ENCODE results near the gene BIRC5. TPM values are rescaled to one million over a fixed set of nuclear protein-coding genes. Genes with fewer than 3 reads are reported as not detected.

The BIRC5 gene
- total RNA-seq, 2 donors from 2014 or later: 15.2 to 77.1 TPM

DNA sequence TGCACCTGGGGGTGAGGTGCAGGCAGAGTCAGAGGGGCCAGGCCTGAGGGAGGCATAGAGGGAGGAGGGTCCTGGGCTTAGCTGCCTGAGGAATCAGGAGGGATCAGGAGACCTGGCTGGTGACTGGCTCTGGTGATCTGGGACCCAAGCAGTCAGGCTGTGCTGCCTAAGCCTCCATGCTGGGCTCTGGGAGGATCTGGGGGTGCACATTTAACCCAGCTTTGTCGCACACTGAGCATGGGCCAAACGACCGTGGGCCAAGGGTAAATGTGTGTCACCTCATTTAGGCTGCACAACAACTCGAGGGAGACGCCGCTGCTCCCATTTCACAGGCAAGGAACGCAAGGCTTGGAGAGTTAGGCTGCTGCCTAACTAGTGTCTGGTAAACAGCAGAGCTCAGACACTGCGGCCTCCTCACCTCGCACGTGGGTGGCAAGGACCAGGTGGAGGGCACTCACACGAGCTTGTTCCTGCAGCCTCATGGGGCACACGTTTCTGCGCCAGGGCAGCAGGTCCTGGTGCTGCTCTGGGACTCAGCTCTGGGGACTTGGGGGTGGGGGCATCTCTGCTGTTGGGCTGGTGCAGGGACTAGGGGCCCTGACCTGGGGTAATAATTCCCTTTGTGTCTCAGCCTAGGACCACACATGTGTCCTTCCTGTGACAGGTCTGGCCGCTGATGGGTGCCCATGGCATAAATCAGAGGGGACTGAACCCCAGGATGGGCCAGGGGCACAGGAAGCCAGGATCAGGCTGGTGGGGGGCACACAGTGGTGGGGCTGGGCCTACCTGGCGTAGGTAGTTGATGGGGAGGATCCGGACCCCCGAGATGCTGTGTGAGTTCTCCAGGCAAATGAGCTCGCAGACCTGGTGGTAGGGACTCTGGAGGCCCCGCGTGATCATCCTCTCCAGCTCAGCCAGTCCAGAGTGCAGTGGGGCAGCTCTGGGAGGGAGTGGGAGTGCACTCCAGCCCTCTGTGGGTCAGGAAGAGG is 36.1 kb downstream of the BIRC5 start:
- intact Hi-C loops (cut with DNase I): loop anchor here (2.0 kb wide), 1 partner anchor 137 kb away; no protein-coding TSS in a partner anchor
- Histone ChIP-seq H3K27me3 (no peaks in the 10 kb centered on the region), H3K36me3 (no peaks in the 10 kb centered on the region), H3K4me1 (peaks cover 12% of the 10 kb centered on the region), H3K27ac (no peak overlapping the region), H3K9me3 (no peaks in the 10 kb centered on the region), H3K9ac (ENCODE audit: low read depth in 2 of 2, low read length in 2 of 2) (peak overlapping the region in 1 of 2 donors; percentile 59), H3K4me3 (no peak overlapping the region)
- TF ChIP-seq, protein P1, sequence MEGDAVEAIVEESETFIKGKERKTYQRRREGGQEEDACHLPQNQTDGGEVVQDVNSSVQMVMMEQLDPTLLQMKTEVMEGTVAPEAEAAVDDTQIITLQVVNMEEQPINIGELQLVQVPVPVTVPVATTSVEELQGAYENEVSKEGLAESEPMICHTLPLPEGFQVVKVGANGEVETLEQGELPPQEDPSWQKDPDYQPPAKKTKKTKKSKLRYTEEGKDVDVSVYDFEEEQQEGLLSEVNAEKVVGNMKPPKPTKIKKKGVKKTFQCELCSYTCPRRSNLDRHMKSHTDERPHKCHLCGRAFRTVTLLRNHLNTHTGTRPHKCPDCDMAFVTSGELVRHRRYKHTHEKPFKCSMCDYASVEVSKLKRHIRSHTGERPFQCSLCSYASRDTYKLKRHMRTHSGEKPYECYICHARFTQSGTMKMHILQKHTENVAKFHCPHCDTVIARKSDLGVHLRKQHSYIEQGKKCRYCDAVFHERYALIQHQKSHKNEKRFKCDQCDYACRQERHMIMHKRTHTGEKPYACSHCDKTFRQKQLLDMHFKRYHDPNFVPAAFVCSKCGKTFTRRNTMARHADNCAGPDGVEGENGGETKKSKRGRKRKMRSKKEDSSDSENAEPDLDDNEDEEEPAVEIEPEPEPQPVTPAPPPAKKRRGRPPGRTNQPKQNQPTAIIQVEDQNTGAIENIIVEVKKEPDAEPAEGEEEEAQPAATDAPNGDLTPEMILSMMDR (IDR thresholded peaks at IDR 0.05): no peak
- DNase-seq: no peak

DNA sequence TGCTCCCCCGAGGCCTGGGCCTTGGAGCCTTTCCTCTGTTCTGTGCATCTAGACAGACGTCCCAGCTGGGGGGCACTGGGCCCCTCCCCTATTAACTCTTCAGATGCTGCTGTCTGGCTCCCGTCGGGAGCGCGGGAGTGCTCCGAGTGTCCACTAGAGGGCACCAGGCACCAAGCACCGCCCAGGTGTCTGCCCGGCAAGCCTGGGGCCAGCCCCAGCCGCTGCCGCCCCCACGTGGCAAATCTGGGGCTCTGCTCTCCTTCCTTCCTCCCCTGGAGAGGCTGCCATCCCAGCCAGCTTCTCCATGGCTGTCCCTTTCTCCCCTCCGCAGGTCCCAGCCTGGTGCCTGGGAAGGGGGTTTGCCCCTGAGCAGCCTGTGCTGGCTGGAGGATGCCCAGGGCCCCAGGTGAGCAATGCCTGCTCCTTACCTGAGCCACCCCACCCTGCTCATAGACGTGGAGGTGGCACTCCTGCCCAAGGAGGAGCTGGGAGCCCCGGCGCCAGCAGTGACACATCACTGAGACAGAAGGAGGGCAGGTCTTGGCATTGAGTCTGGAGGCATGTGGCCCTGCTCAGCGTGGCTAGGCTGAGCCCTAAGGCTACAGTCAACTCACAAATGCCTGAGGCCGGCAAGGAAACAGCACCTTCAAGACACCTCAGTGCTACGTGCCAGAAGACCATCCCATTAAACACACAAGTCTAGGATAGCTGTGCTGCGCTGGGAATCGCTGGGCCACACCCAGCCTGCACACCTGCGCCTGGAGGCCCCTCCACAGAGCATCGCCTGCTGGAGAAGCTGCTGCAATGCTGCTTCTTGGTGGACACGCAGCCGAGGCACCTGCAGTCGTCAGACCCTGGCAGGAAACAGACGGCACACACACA is 37.1 kb downstream of the BIRC5 start:
- Histone ChIP-seq H3K4me3 (no peak overlapping the region), H3K27ac (peak overlapping the region; percentile 62), H3K9ac (ENCODE audit: low read depth in 2 of 2, low read length in 2 of 2) (peak overlapping the region in 1 of 2 donors; percentile 59), H3K36me3 (no peaks in the 10 kb centered on the region), H3K9me3 (no peaks in the 10 kb centered on the region), H3K4me1 (peaks cover 12% of the 10 kb centered on the region), H3K27me3 (no peaks in the 10 kb centered on the region)
- peak; percentile 85 for DNase-seq
- TF ChIP-seq, protein P1 (IDR thresholded peaks at IDR 0.05): peak; percentile 100
- intact Hi-C loops (cut with DNase I): loop anchor here (2.0 kb wide), 1 partner anchor 138 kb away; no protein-coding TSS in a partner anchor

DNA sequence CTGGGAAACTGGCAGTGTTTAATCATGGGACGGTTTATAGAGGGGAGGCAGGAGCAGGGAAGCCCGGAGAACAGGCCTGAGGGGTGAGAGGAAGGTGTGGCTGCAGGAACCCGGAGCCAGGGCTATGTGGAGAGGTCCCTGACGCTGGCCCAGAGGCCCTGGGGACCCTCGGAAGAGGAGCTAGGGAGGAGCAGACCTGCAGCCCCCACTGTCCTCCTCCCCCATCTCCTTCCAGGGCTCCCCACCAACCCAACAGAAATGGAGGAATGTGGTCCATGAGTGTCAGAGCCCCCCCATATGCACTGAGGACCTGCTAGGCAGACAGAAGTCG is 37.7 kb downstream of the BIRC5 start:
- H3K4me3 ChIP-seq: no peak overlapping the region
- TF ChIP-seq, protein P1 (IDR thresholded peaks at IDR 0.05): no peak
- peak overlapping the region in 1 of 2 donors; percentile 59 for H3K9ac ChIP-seq (ENCODE audit: low read depth in 2 of 2, low read length in 2 of 2)
- no peaks in the 10 kb centered on the region for H3K36me3 ChIP-seq
- H3K4me1 ChIP-seq: peaks cover 12% of the 10 kb centered on the region
- intact Hi-C loops (cut with DNase I): loop anchor here (2.0 kb wide), 1 partner anchor 139 kb away; no protein-coding TSS in a partner anchor
- DNase-seq: no peak
- H3K27me3 ChIP-seq: no peaks in the 10 kb centered on the region
- peak overlapping the region; percentile 62 for H3K27ac ChIP-seq
- H3K9me3 ChIP-seq: no peaks in the 10 kb centered on the region

DNA sequence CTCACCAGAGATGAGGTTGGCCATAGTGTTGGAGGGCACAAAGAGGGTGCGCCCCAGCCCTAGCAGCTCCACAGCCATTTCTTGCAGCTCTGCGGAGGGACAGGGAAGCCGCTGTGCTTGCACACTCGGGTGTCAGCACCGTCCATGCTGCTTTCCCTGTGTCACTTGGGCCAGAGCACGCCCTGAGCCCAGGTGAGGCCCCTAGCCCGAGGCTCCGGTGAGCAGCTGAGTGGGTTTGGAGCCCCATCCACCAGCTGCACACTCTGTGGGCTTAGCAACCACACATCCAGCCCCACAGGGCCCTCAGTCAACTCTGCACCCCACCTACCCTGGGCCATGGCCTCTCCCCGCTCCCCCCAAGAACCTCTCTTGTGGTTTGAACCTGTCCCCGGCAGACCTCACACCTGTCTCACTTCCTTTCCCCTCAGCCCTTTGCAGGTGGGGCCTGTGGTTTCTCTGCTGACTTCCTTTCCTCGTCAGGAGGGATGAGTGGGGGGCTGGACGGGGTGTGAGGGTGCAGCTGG is 38.1 kb downstream of the BIRC5 start:
- Histone ChIP-seq H3K27ac (peak overlapping the region; percentile 62), H3K4me3 (no peak overlapping the region), H3K9me3 (no peaks in the 10 kb centered on the region), H3K27me3 (no peaks in the 10 kb centered on the region), H3K4me1 (peaks cover 12% of the 10 kb centered on the region), H3K36me3 (no peaks in the 10 kb centered on the region), H3K9ac (ENCODE audit: low read depth in 2 of 2, low read length in 2 of 2) (peak overlapping the region in 1 of 2 donors; percentile 59)
- DNase-seq: peak; percentile 42
- TF ChIP-seq, protein P1 (IDR thresholded peaks at IDR 0.05): no peak
- intact Hi-C loops (cut with DNase I): no loop called here

All from colonic mucosa (tissue), 4 donors.